ENCODE data around the gene GAS2L1.

The GAS2L1 gene

DNA sequence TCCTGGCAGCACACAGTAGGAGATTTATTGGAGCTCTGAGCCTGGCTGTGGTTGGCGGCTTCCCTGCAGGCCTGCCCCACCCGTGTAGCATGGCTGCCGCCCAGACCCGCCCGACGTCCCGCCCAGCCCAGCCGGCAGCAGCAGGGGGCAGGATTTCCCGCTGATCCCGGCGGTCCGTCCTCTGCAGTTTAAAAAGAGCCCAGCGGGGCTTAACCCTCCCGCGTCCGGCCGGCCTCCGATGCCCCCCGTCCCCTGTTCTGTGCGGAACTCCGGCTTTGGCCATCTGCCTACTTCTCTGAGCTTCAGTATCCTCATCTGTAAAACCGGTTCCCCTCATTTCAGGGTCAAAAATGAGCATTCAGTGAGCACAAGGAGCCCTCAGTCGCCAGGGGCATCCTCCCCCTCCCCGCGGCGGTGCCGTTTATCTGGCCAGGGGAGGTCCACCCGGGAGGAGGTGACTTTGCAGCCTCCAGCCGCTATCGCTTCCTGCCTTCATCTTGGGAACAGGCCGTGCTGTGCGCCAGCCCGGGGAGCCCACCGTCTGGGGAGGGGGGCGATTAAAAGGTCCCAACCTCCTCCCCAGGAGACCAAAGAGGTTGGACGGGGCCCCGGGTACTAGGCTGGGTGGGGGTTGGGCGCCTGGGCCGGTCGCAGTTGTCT, at the start of gene GAS2L1:
GAS2L1 (plus strand) TSS at position 476 of the 660 bp plus-strand sequence. CDS start 1,456 bp downstream, outside the sequence.
- DNase-seq (ENCODE audit: low read depth), result no peak

DNA sequence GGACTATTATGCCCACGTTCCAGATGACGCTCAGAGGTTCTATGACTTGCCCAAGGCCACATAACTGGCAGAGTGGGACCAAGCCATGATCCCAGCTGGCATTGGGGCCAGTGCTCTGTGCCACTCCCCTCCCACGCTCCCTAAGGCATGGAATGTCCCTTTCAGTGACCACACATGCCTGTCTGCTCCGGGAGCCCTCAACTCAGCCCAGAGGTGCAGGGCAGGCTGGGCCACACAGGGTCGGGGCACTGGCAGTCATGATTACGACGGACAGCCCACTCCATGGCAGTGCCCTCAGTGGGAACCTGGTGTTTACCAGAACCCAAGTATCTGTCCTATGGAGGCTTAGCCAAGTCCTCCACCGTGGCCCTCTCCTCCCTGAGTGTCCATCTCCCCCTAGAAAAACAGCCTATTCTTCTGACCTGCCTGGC, 48.7 kb upstream of the GAS2L1 start:
- DNase-seq (ENCODE audit: low read depth), result no peak

DNA sequence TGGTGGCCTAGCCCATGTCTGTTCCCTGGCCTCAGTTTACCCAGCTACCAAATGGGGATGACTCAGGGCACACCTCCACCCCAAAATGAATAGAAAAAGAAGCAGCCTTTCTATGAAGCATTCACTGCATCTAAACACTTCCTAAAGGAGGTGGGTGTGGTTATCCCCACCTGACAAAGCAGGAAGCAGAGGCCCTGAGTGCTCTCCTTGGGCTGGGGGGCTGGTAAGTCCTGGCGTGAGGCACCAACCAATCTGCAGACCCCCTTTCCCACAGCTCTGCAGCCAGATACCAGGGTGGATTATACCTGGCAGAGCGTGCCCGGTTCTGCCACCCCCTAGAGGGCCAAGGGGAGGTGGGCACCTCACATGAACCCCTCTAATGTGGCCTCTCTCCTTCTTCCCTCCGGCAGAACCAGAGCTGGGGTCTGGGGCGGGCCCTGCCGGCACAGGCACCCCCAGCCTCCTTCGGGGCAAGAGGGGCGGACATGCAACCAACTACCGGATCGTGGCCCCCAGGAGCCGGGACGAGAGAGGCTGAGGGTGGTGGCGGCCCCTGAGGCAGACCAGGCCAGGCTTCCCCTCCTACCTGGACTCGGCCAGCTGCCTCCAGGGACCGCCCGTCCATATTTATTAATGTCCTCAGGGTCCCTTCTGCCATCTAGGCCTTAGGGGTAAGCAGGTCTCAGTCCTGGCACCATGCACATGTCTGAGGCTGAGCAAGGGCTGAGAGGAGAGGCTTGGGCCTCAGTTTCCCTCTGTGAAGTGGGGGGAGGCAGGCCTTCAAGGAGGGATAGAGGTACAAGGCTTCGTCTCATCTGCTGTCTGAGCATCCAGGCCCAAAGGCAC, 47.8 kb upstream of the GAS2L1 start:
- no peak for DNase-seq (ENCODE audit: low read depth)

GRCh38 chr22:29259253-29259899, 47.1 kb upstream of the GAS2L1 start:
- no peak for DNase-seq (ENCODE audit: low read depth)

DNA sequence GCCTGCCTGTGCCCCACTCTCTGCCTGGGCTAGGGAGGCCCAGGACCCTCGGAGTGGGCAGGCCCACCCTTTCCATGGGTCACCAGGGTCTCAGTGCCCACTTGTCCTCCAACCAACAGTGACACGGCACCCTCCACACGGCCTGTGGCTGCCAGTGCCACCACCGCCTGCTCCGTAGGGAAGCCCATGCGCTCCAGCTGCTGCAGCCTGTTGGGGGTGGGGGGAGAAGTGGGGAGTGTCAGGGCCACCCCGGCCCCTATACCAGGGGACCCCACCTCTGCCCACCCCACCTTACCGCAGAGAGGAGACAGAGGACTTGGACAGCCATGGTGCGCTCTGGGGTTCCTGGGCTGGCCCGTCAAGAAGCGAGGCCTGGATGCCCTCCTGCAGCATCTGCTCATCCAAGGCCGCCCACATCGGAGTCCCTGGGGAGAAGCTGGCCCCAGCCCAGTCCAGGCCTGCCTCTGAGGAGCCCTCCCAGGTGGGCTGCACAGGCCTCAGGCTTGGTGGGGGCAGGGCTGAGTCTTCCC, 46.4 kb upstream of the GAS2L1 start:
- DNase-seq (ENCODE audit: low read depth), result no peak

- DNase-seq (ENCODE audit: low read depth), result no peak
Observed at GRCh38 chr22:29260601-29261315, 45.7 kb upstream of the GAS2L1 start.

GRCh38 chr22:29263791-29264276, 42.6 kb upstream of the GAS2L1 start:
- no peak for DNase-seq (ENCODE audit: low read depth)

DNA sequence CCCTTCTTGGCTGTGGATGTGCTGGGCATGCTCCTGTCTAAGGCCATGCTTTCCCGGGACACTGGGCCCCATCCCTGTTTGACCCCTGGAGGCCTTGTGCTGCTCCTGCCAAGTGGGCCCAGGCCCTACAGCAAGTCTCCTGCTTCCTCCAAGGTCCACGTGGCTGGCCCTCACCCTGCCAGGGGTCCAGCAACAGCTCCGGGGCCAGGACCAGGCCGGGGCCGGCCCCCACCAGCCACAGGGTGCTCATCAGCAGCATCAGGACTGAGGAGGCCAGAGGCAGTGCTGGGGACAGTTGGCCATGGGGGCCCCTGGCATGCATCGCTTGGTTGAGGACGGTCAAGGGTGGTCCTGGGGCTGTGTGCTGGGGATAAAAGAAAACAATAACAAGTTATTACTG, 41.1 kb upstream of the GAS2L1 start:
- DNase-seq (ENCODE audit: low read depth), result no peak

DNA sequence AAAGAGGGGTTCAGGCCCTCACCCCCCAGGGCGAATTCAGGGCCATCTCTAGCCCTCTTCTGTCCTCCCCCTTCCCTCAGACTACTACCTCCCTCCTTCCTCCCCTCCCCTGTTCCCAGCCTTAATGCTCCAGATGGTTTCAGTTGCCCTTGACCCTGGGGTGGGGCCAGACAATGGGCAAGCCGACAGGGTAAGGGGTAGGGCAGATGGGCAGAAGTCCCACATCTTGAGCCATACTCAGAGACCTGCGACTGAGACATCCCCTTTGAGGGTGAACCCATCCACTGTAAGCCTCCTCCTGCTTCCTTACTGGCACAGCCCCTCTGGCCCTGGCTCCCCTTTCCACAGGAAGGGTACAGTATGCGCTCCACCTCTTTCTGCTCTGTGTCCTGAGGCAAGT, 40.5 kb upstream of the GAS2L1 start:
- no peak for DNase-seq (ENCODE audit: low read depth)

- DNase-seq (ENCODE audit: low read depth), result no peak
Observed at GRCh38 chr22:29266564-29267461, 39.6 kb upstream of the GAS2L1 start.

GRCh38 chr22:29267462-29267857, 39.0 kb upstream of the GAS2L1 start:
- no peak for DNase-seq (ENCODE audit: low read depth)

DNA sequence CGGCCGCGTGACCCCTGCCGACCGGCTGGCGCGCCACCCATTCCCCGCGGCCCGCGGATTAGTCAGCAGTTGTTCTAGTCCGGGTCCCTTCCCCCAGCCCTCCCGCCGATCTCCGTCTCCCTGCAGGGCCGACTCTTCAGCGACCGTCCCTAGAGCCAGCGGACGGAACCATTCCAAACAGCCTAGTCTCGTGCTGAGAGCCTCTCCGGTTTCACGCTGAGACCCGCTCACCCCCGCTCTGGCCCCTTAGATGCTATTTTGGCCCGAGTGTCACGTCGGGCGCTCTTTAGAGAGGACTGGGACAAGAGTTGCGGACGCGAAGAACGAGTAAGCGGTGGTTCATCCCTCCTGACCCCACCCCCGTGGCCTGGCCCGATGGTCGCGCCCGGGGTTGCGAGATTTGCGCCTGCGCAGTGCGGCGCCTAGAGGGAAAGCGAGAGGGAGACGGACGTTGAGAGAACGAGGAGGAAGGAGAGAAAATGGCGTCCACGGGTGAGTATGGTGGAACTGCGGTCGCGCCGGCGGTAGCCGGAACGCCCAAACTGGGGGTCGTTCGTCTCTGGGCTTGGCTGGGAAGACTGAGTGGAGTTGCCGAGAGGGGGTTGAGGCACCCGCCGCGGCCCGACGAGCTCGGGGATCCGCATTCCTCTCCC, 38.5 kb upstream of the GAS2L1 start, which contains the start of the genes EWSR1 and RHBDD3:
EWSR1 (plus strand) TSS at position 411 of the 653 bp plus-strand sequence; CDS start at position 480, 69 bp downstream.
RHBDD3 (minus strand) TSS at position 124 of the 653 bp plus-strand sequence. CDS start 2,355 bp downstream, outside the sequence.
- peak; percentile 94 for DNase-seq (ENCODE audit: low read depth)

DNA sequence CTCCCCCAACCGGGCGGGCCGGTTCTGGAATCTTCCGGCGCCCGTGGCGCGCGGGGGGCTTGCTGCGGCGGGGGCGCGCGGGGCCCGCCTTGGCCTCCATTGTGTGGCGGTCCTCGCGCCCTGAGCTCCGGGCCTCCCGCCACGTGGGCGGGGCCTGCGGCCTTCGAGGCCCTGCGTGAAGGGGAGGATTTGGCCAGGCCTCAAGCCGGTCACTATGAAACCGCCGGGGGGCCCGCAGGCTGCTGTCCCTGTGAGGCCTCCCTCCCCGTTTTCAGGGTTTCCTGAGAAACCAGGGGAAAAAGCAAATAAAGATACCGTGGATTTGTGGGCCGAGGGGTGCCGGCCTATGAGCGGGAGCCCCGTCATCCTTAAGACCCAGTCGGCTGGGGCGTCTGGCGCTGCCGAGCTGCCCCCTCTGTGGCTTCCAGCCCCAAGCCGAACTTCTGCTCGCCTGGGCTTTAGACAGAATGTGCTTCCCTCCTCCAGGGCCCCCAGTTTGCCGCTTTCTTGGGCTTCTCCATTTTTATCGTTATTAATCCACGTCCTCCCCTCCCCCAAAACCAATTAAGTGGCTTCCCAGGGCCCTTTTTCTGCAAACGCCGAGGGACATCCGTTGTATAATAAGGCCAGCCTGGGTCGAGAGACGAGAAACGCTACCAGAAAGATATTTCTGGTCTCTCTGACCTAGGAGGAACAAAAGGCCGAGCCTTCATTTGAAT, 37.8 kb upstream of the GAS2L1 start:
- DNase-seq (ENCODE audit: low read depth), result no peak

DNA sequence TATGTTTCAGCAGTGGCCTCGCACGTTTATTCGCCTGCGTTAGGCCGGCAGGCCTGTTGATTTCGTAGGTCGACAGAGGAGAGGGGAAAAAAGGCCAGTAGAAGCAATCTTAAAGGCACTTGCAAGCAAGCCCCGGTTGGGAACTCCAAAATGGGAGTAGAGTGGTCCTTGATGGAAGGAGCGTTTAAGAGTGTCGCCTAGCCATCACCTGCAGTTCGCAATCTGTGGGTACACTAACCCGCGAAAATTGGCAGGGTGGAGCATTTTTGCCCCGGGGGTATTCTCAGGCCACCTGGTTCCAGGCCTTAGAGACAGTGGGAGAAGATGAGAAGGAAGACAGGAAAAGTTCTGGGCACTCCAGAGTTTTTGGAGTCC, 37.2 kb upstream of the GAS2L1 start:
- no peak for DNase-seq (ENCODE audit: low read depth)

GRCh38 chr22:29269731-29270474, 36.5 kb upstream of the GAS2L1 start:
- DNase-seq (ENCODE audit: low read depth), result no peak

DNA sequence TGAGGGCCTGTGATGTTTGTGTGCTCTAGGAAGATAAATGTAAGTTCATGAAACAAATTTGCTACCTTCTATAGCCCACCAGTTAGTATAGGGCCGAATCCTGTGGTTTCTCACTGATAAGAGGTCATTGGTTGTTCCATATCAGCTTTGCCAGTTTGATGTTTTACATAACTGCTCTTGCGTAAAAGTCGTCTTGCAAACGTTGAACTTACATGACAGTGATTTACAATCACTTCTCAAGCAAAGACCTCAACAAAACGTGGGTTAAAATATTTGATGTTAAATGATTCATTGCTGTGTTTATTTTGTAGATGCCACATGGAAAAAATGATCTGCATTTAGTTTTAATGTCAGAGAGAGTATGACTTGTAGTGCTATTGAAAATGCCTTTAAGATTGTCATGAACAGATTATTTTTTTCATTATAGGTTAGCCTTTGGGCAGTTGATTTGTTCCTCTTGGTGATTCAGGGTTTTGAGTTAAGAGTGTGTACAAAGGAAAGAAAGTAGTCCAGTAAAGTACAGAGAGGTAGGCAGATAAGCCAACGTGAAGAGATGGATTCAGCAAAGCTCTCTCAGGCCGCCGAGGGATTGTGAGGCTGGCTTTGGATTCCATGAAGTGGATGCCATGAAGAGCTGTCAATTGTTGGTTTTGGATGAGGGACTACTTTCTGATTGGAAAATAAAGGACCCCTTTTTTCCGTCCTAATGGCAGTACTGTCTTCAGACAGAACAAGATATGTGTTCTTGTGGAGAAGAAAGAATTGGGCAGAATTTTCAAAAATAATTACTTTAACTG, 35.8 kb upstream of the GAS2L1 start:
- no peak for DNase-seq (ENCODE audit: low read depth)

- no peak for DNase-seq (ENCODE audit: low read depth)
Observed at GRCh38 chr22:29272624-29273023, 33.8 kb upstream of the GAS2L1 start.

- no peak for DNase-seq (ENCODE audit: low read depth)
Observed at GRCh38 chr22:29275167-29275566, 31.3 kb upstream of the GAS2L1 start.

Data from stimulated activated CD8-positive, alpha-beta memory T cell treated with anti-CD3 and anti-CD28 coated beads, Interleukin-15, amount 100 ng/mL, for 1 hour (primary cell).